GM23248 (cell line): Measurements from ENCODE around the gene CSNK1G1.

ENCODE experiments used
- EZH2 ChIP-seq: fragments of 200-600 bp; sonication (generic); IDR thresholded peaks from 2 replicates; pipeline ENCODE4 v1.6.1; 2018; ENCODE audit warnings: antibody characterized with exemption, mild to moderate bottlenecking; ENCODE audit not compliant: insufficient read depth, poor library complexity, severe bottlenecking
- EZH2phosphoT487 ChIP-seq: fragments of 200-600 bp; sonication (generic); IDR thresholded peaks from 2 replicates; pipeline ENCODE4 v1.6.1; 2018; ENCODE audit warnings: antibody characterized with exemption, moderate library complexity, mild to moderate bottlenecking, low read depth; ENCODE audit not compliant: insufficient read depth

GRCh38 chr15:64144192-64144564 is 211.8 kb downstream of the CSNK1G1 start:
- TF ChIP-seq EZH2 (no peak), EZH2phosphoT487 (no peak)
